Esophagus muscularis mucosa (tissue), 4 donors: ENCODE measurements around the gene ERC2. TPM values are rescaled to one million over a fixed set of nuclear protein-coding genes. Genes with fewer than 3 reads are reported as not detected.
A peak's percentile ranks its signal among the peaks of the same experiment; 100 is the strongest.

Experiments used
- DNase-seq: peaks from one replicate; pipeline ENCODE4 v3.0.0-alpha.2; 2017; ENCODE audit errors: extremely low spot score
- H3K27ac ChIP-seq, 4 donors: fragments of 200-600 bp; sonication (generic); replicated peaks in 1 of 4; 1 replicate in 3 of 4; 2 replicates in 1 of 4; pipeline ENCODE4 v1.5.1; 2016 to 2019; ENCODE audit warnings: mild to moderate bottlenecking in 1 of 4
- H3K27me3 ChIP-seq, 4 donors: fragments of 200-600 bp; sonication (generic); one replicate each; pipeline versions ENCODE4 v1.5.1 to v1.6.0; 2016 to 2019
- H3K36me3 ChIP-seq, 4 donors: fragments of 200-600 bp; sonication (generic); one replicate each; pipeline ENCODE4 v1.5.1; 2016 to 2019
- H3K4me1 ChIP-seq, 4 donors: fragments of 200-600 bp; sonication (generic); one replicate each; pipeline ENCODE4 v1.5.1; 2016 to 2019
- H3K4me3 ChIP-seq, 4 donors: fragments of 200-600 bp; sonication (generic); 1 replicate in 2 of 4; 2 replicates in 2 of 4; pipeline ENCODE4 v1.5.1; 2016 to 2019; ENCODE audit warnings: mild to moderate bottlenecking in 4 of 4, moderate library complexity in 1 of 4
- H3K9me3 ChIP-seq, 4 donors: fragments of 200-600 bp; sonication (generic); 1 replicate in 3 of 4; 2 replicates in 1 of 4; pipeline ENCODE4 v1.5.1; 2016 to 2019
- EP300 ChIP-seq: sonication (generic); formaldehyde crosslinking; IDR thresholded peaks from one replicate; pipeline ENCODE4 v1.6.1; 2017; ENCODE audit warnings: antibody characterized with exemption
- POLR2A ChIP-seq: fragments of 450-650 bp; IDR thresholded peaks from one replicate; pipeline ENCODE4 v1.6.1; 2017; ENCODE audit warnings: antibody characterized with exemption, moderate library complexity, mild to moderate bottlenecking, low read depth
- POLR2AphosphoS5 ChIP-seq, 2 donors: sonication (generic); formaldehyde crosslinking; IDR thresholded peaks; one replicate each; pipeline ENCODE4 v1.6.1; 2017; ENCODE audit warnings: antibody characterized with exemption in 2 of 2
- WGBS: methylation state at CpG from one replicate; pipeline ENCODE4 v1.1.5; 2018; 5-methylcytosine and 5-hydroxymethylcytosine counted together
- intact Hi-C: fragments of 100-400 bp; cut with DNase I; formaldehyde crosslinking; loops from one replicate; pipeline ENCODE4 v1.15.1; 2023
- total RNA-seq, 4 donors: library from RNA; depleted of rRNA; stranded (reverse); fragments of >200 nt; gene quantifications; one replicate each; pipeline versions ENCODE4 v1.1.0 to v1.2.1, GENCODE V29; 2016
- TF ChIP-seq, protein P1 (sequence below), 3 experiments: fragments of 200-600 bp in 2 of 3; fragments of 450-650 bp in 1 of 3; sonication (generic) in 2 of 3; IDR thresholded peaks; one replicate each; pipeline ENCODE4 v1.5.1; 2017 to 2019; ENCODE audit warnings: antibody characterized with exemption in 3 of 3, mild to moderate bottlenecking in 2 of 3, moderate library complexity in 1 of 3

Gene ERC2
- total RNA-seq, 4 donors from 2014 or later: 0.42 to 2.0 (median 1.5) TPM

GRCh38 chr3:56119575-56120349 lies 348.5 kb downstream of the ERC2 start:
- peak; percentile 29 for DNase-seq
- 81% methylated on average over 5 of the region's 5 CpGs for WGBS
- TF ChIP-seq, protein P1, sequence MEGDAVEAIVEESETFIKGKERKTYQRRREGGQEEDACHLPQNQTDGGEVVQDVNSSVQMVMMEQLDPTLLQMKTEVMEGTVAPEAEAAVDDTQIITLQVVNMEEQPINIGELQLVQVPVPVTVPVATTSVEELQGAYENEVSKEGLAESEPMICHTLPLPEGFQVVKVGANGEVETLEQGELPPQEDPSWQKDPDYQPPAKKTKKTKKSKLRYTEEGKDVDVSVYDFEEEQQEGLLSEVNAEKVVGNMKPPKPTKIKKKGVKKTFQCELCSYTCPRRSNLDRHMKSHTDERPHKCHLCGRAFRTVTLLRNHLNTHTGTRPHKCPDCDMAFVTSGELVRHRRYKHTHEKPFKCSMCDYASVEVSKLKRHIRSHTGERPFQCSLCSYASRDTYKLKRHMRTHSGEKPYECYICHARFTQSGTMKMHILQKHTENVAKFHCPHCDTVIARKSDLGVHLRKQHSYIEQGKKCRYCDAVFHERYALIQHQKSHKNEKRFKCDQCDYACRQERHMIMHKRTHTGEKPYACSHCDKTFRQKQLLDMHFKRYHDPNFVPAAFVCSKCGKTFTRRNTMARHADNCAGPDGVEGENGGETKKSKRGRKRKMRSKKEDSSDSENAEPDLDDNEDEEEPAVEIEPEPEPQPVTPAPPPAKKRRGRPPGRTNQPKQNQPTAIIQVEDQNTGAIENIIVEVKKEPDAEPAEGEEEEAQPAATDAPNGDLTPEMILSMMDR (IDR thresholded peaks at IDR 0.05): no peak
- TF ChIP-seq EP300 (no peak), POLR2AphosphoS5 (IDR thresholded peaks at IDR 0.05) (peak in 1 of 2 donors; percentile 25), POLR2A (no peak)
- Histone ChIP-seq H3K27ac (peak overlapping the region in 2 of 4 donors; percentile 3 to 14), H3K27me3 (no peaks in the 10 kb centered on the region), H3K4me3 (no peak overlapping the region), H3K9me3 (peaks cover 0 to 12% (median 8%) of the 10 kb centered on the region in 4 donors), H3K4me1 (no peaks in the 10 kb centered on the region), H3K36me3 (no peaks in the 10 kb centered on the region)
- intact Hi-C loops: no loop called here

GRCh38 chr3:56118968-56119367 lies 349.3 kb downstream of the ERC2 start:
- no peaks in the 10 kb centered on the region for H3K36me3 ChIP-seq
- DNase-seq: no peak
- H3K9me3 ChIP-seq: peaks cover 0 to 15% (median 8%) of the 10 kb centered on the region in 4 donors
- TF ChIP-seq POLR2A: no peak
- no peak for TF ChIP-seq EP300
- WGBS: 50% methylated on average over 1 of the region's 1 CpG
- intact Hi-C loops: no loop called here
- H3K4me3 ChIP-seq: no peak overlapping the region
- H3K27ac ChIP-seq: no peak overlapping the region
- H3K27me3 ChIP-seq: no peaks in the 10 kb centered on the region
- H3K4me1 ChIP-seq: no peaks in the 10 kb centered on the region

GRCh38 chr3:56115698-56116097 lies 352.6 kb downstream of the ERC2 start:
- H3K4me1 ChIP-seq: peaks cover 0 to 11% (median 8%) of the 10 kb centered on the region in 4 donors
- H3K27me3 ChIP-seq: no peaks in the 10 kb centered on the region
- no peak for DNase-seq
- no peaks in the 10 kb centered on the region for H3K36me3 ChIP-seq
- TF ChIP-seq EP300: no peak
- no peak for TF ChIP-seq POLR2A
- no peak for TF ChIP-seq POLR2AphosphoS5 (IDR thresholded peaks at IDR 0.05)
- TF ChIP-seq, protein P1 (IDR thresholded peaks at IDR 0.05): no peak
- no peak overlapping the region for H3K4me3 ChIP-seq
- intact Hi-C loops: no loop called here
- WGBS: 61% methylated on average over 2 of the region's 2 CpGs
- no peak overlapping the region for H3K27ac ChIP-seq
- H3K9me3 ChIP-seq: peaks cover 0 to 15% (median 8%) of the 10 kb centered on the region in 4 donors

DNA sequence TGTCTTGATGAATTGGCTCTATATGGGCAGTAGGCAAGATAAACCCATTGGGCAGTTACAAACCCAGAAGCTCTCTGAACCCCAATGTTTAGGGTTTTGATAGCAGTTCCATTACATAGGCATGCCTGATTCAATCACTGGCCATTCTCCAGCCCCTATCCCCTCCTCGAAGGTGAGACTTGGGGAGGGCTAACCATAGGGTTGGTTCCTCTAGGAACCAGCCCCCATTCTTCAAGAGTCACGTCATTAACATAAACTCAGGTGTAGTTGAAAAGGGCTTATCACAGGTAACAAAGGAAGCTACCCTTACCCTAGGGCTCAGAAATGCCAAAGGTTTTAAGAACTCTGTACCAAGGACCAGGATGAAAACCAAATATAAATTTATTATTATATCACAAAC lies 353.1 kb downstream of the ERC2 start:
- Histone ChIP-seq H3K36me3 (no peaks in the 10 kb centered on the region), H3K27ac (no peak overlapping the region), H3K27me3 (no peaks in the 10 kb centered on the region), H3K4me1 (peaks cover 0 to 11% (median 8%) of the 10 kb centered on the region in 4 donors), H3K4me3 (no peak overlapping the region), H3K9me3 (peaks cover 0 to 15% (median 8%) of the 10 kb centered on the region in 4 donors)
- 93% methylated on average over 2 of the region's 2 CpGs for WGBS
- no peak for DNase-seq
- TF ChIP-seq EP300 (no peak), POLR2AphosphoS5 (IDR thresholded peaks at IDR 0.05) (no peak), POLR2A (no peak)
- TF ChIP-seq, protein P1 (IDR thresholded peaks at IDR 0.05): no peak
- intact Hi-C loops: no loop called here

DNA sequence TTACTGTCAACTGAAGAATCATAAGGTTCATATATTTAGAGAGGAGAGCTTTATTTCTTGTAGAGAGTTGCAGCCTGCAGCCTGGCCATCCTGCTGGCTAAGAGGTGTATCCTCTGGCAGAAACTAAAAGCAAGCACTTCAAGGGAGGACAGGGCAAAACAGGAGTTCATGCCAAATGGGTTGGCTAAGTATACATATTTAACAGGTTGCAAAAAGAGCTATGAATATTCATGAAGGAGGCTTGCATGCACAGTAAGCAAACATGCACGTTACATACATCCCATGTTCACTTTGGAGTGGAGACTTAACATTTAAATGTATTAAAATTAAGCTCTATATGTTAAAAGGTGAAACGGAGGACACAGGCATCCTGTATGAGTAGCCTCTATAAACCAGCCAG lies 354.4 kb downstream of the ERC2 start:
- no peak overlapping the region for H3K27ac ChIP-seq
- WGBS: 94% methylated on average over 2 of the region's 2 CpGs
- H3K9me3 ChIP-seq: peaks cover 0 to 15% (median 8%) of the 10 kb centered on the region in 4 donors
- H3K36me3 ChIP-seq: no peaks in the 10 kb centered on the region
- H3K4me3 ChIP-seq: no peak overlapping the region
- TF ChIP-seq EP300: no peak
- TF ChIP-seq POLR2AphosphoS5 (IDR thresholded peaks at IDR 0.05): no peak
- TF ChIP-seq, protein P1 (IDR thresholded peaks at IDR 0.05): no peak
- no peak for TF ChIP-seq POLR2A
- H3K27me3 ChIP-seq: no peaks in the 10 kb centered on the region
- DNase-seq: no peak
- intact Hi-C loops: no loop called here
- H3K4me1 ChIP-seq: peaks cover 0 to 11% (median 8%) of the 10 kb centered on the region in 4 donors
